Activated CD8-positive, alpha-beta memory T cell treated with anti-CD3 and anti-CD28 coated beads, Interleukin-2, amount 50 U/mL, for 24 hours (primary cell): ENCODE data around the gene LHFPL6.

Experiments used
- DNase-seq: peaks from one replicate; pipeline ENCODE4 v3.0.0-alpha.2; 2020; ENCODE audit errors: extremely low read depth

The LHFPL6 gene

GRCh38 chr13:39590466-39591036, 12.4 kb downstream of the LHFPL6 start:
- no peak for DNase-seq

- no peak for DNase-seq
Measured at GRCh38 chr13:39588384-39588783, 14.6 kb downstream of the LHFPL6 start.

- DNase-seq = no peak
Measured at GRCh38 chr13:39587939-39588338, 15.1 kb downstream of the LHFPL6 start.

- no peak for DNase-seq
Measured at GRCh38 chr13:39586958-39587605, 15.9 kb downstream of the LHFPL6 start.

GRCh38 chr13:39586151-39586550, 16.8 kb downstream of the LHFPL6 start:
- DNase-seq = no peak

- DNase-seq = no peak
Measured at GRCh38 chr13:39585219-39585618, 17.8 kb downstream of the LHFPL6 start.

- DNase-seq = no peak
Measured at GRCh38 chr13:39580881-39581575, 22.0 kb downstream of the LHFPL6 start.

GRCh38 chr13:39578821-39579291, 24.1 kb downstream of the LHFPL6 start:
- no peak for DNase-seq

GRCh38 chr13:39577838-39578491, 25.0 kb downstream of the LHFPL6 start:
- DNase-seq = no peak

GRCh38 chr13:39577203-39577602, 25.8 kb downstream of the LHFPL6 start:
- DNase-seq = no peak

- DNase-seq = no peak
Measured at GRCh38 chr13:39575641-39576238, 27.3 kb downstream of the LHFPL6 start.

- DNase-seq = no peak
Measured at GRCh38 chr13:39571502-39572092, 31.4 kb downstream of the LHFPL6 start.

- no peak for DNase-seq
Measured at GRCh38 chr13:39567569-39567968, 35.4 kb downstream of the LHFPL6 start.

GRCh38 chr13:39566216-39566869, 36.6 kb downstream of the LHFPL6 start:
- no peak for DNase-seq

- no peak for DNase-seq
Measured at GRCh38 chr13:39565036-39565949, 37.7 kb downstream of the LHFPL6 start.

- DNase-seq = no peak
Measured at GRCh38 chr13:39563470-39563735, 39.6 kb downstream of the LHFPL6 start.

GRCh38 chr13:39561971-39562370, 41.0 kb downstream of the LHFPL6 start:
- no peak for DNase-seq

- DNase-seq = no peak
Measured at GRCh38 chr13:39559847-39560246, 43.1 kb downstream of the LHFPL6 start.

- no peak for DNase-seq
Measured at GRCh38 chr13:39557285-39557955, 45.6 kb downstream of the LHFPL6 start.

GRCh38 chr13:39556866-39557265, 46.1 kb downstream of the LHFPL6 start:
- no peak for DNase-seq
